Astrocyte (in vitro differentiated cells and primary cell): ENCODE data around the gene NPR1.

ENCODE experiments used
- CTCF ChIP-seq: IDR thresholded peaks from 2 replicates; pipeline ENCODE4 v1.5.1; 2011; ENCODE audit warnings: low read depth, mild to moderate bottlenecking, inconsistent platforms, low read length, moderate library complexity; ENCODE audit not compliant: insufficient read depth
- EZH2 ChIP-seq: IDR thresholded peaks from 2 replicates; pipeline ENCODE4 v1.6.1; 2012; ENCODE audit warnings: mild to moderate bottlenecking, low read length, inconsistent platforms; ENCODE audit not compliant: insufficient read depth

- TF ChIP-seq CTCF (no peak), EZH2 (no peak)
Observed at GRCh38 chr1:153647346-153647714, 31.2 kb upstream of the NPR1 start.
